ENCODE data around the gene IARS1. TPM values are rescaled to one million over a fixed set of nuclear protein-coding genes. Genes with fewer than 3 reads are reported as not detected.

The IARS1 gene
- total RNA-seq, 4 donors from 2014 or later: 49.8 to 80.6 (median 67.1) TPM

DNA sequence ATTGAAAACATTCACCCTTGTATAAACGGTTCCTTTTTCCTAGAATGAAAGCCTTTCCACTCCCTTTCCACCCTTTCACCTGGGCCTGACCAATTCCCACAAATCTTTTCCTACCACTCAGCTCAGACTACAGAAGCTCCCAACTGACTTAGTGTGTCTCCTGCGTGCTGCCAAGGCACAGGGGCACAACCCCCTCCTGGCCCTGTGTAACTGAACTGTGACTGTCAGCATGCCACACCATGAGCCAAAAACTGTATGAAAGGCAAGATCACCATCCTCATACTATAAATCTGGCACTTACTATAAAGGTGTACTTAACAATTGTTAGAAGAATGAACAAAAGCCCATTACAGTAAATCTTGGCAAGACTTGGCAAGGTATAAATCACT, 20.1 kb upstream of the IARS1 start:
- H3K27me3 ChIP-seq: no peaks in the 10 kb centered on the region
- H3K4me3 ChIP-seq: no peak overlapping the region
- no peak for DNase-seq (ENCODE audit: extremely low spot score)
- TF ChIP-seq EP300 (IDR thresholded peaks at IDR 0.05): no peak
- no peak for TF ChIP-seq POLR2AphosphoS5 (IDR thresholded peaks at IDR 0.05)
- no peak for TF ChIP-seq POLR2A (IDR thresholded peaks at IDR 0.05; ENCODE audit: low read depth)
- TF ChIP-seq, protein P1, sequence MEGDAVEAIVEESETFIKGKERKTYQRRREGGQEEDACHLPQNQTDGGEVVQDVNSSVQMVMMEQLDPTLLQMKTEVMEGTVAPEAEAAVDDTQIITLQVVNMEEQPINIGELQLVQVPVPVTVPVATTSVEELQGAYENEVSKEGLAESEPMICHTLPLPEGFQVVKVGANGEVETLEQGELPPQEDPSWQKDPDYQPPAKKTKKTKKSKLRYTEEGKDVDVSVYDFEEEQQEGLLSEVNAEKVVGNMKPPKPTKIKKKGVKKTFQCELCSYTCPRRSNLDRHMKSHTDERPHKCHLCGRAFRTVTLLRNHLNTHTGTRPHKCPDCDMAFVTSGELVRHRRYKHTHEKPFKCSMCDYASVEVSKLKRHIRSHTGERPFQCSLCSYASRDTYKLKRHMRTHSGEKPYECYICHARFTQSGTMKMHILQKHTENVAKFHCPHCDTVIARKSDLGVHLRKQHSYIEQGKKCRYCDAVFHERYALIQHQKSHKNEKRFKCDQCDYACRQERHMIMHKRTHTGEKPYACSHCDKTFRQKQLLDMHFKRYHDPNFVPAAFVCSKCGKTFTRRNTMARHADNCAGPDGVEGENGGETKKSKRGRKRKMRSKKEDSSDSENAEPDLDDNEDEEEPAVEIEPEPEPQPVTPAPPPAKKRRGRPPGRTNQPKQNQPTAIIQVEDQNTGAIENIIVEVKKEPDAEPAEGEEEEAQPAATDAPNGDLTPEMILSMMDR (IDR thresholded peaks at IDR 0.05): no peak
- peaks cover 0 to 7% (median 1%) of the 10 kb centered on the region in 4 donors for H3K4me1 ChIP-seq
- peaks cover 46 to 82% (median 73%) of the 10 kb centered on the region in 4 donors for H3K36me3 ChIP-seq
- WGBS: 85% methylated on average over 2 of the region's 2 CpGs
- H3K27ac ChIP-seq (replicated peaks in 1 of 4): no peak overlapping the region
- no peaks in the 10 kb centered on the region for H3K9me3 ChIP-seq
- intact Hi-C loops (cut with DNase I): no loop called here

DNA sequence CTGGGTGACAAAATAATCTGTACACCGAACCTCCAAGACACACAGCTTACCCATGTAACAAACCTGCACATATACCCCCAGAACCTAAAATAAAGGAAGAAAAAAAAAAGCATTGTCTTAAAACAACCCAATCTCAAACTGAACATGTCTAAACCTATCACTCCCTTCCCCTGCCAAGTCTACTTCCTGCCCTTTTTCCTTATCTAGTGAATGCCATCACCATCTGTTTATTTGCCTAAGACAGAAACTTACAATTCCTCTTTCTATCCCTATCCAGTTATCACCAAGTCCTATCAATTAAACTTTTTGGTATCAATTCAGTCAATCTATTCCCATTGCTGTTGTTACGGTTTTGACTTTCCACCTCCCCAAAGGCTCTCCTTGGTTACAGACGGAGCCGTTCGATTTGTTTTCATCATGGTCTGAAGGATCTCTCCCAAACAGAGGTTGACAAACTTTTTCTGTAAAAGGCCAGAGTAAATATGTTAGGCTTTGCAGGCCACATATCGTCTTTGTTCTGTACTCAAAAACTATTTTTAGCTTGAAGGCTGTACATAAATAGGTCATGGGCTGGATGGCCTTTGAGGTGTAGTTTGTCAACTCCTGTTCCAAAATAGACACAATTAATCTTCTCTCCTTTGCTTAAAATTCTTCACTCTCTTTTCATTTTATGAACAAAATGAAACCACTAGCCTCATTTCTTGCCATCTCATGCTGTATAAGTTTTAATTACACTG, 19.6 kb upstream of the IARS1 start:
- no peak overlapping the region for H3K4me3 ChIP-seq
- no peaks in the 10 kb centered on the region for H3K27me3 ChIP-seq
- no peak for TF ChIP-seq POLR2AphosphoS5 (IDR thresholded peaks at IDR 0.05)
- no peak for TF ChIP-seq POLR2A (IDR thresholded peaks at IDR 0.05; ENCODE audit: low read depth)
- TF ChIP-seq EP300 (IDR thresholded peaks at IDR 0.05): no peak
- TF ChIP-seq, protein P1 (IDR thresholded peaks at IDR 0.05): no peak
- no peak overlapping the region for H3K27ac ChIP-seq (replicated peaks in 1 of 4)
- peaks cover 0 to 7% (median 1%) of the 10 kb centered on the region in 4 donors for H3K4me1 ChIP-seq
- peaks cover 49 to 82% (median 73%) of the 10 kb centered on the region in 4 donors for H3K36me3 ChIP-seq
- H3K9me3 ChIP-seq: no peaks in the 10 kb centered on the region
- intact Hi-C loops (cut with DNase I): no loop called here
- no peak for DNase-seq (ENCODE audit: extremely low spot score)
- 80% methylated on average over 6 of the region's 6 CpGs for WGBS

DNA sequence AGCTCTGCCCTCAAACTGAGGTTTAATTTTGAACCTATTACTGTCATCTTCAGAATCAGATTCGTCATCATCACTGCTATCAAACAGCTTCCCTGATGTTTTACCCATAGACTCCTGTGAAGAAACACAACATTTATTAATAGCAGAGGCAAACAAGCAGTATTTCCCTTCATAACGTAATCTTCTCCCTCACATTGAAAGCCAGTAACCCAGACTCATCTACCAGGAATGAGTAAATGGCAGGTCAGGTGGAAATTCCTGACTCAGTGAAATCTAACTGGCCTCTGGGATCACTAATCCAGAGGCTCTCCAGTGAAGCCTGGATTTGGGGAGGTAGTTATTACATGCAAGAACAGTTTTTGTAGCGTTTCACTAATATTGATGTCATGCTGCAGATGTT, 17.1 kb upstream of the IARS1 start:
- DNase-seq (ENCODE audit: extremely low spot score): no peak
- no peak overlapping the region for H3K4me3 ChIP-seq
- intact Hi-C loops (cut with DNase I): no loop called here
- no peaks in the 10 kb centered on the region for H3K27me3 ChIP-seq
- 92% methylated on average over 3 of the region's 3 CpGs for WGBS
- no peak overlapping the region for H3K27ac ChIP-seq (replicated peaks in 1 of 4)
- peaks cover 0 to 7% (median 1%) of the 10 kb centered on the region in 4 donors for H3K4me1 ChIP-seq
- H3K9me3 ChIP-seq: no peaks in the 10 kb centered on the region
- TF ChIP-seq EP300 (IDR thresholded peaks at IDR 0.05) (no peak), POLR2AphosphoS5 (IDR thresholded peaks at IDR 0.05) (no peak), POLR2A (IDR thresholded peaks at IDR 0.05; ENCODE audit: low read depth) (no peak)
- TF ChIP-seq, protein P1 (IDR thresholded peaks at IDR 0.05): no peak
- H3K36me3 ChIP-seq: peaks cover 47 to 82% (median 74%) of the 10 kb centered on the region in 4 donors

DNA sequence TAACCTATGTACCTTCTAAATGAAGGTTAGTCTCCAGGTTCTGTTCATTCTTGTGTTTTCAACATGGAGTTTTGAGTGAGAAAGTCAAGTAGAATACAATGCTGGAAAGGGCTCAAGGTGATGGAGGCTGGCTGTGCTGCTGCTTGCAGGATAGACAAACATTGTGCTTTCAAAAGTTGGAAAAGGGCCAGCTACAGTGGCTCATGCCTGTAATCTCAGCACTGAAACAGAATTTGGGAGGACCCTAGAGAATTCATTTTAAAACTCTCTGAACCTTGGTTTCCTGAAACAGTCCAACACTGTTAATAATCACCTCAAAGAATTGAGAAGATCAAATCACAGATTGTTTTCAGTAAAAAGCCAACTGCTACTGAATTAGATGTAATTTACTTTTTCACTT, 15.4 kb upstream of the IARS1 start:
- Histone ChIP-seq H3K9me3 (no peaks in the 10 kb centered on the region), H3K27ac (replicated peaks in 1 of 4) (no peak overlapping the region), H3K27me3 (no peaks in the 10 kb centered on the region), H3K36me3 (peaks cover 57 to 83% (median 76%) of the 10 kb centered on the region in 4 donors), H3K4me1 (peaks cover 0 to 7% (median 1%) of the 10 kb centered on the region in 4 donors), H3K4me3 (no peak overlapping the region)
- intact Hi-C loops (cut with DNase I): no loop called here
- TF ChIP-seq EP300 (IDR thresholded peaks at IDR 0.05): no peak
- no peak for TF ChIP-seq POLR2AphosphoS5 (IDR thresholded peaks at IDR 0.05)
- TF ChIP-seq, protein P1 (IDR thresholded peaks at IDR 0.05): no peak
- no peak for TF ChIP-seq POLR2A (IDR thresholded peaks at IDR 0.05; ENCODE audit: low read depth)
- DNase-seq (ENCODE audit: extremely low spot score): no peak
